PC-3 (cell line): Measurements from ENCODE around the gene FZD8. TPM values are rescaled to one million over a fixed set of nuclear protein-coding genes. Genes with fewer than 3 reads are reported as not detected.

ENCODE experiments used
- ATAC-seq: fragments of 200-7000 bp; cut with Tn5 transposase; 2 replicates; pipeline ENCODE4 v1.9.1; 2020; ENCODE audit warnings: mild to moderate bottlenecking, moderate library complexity
- BruUV-seq: library from RNA; stranded (reverse); fragments of 400-500 nt; replicated peaks from 2 replicates; lab custom pipeline; 2021; lab: Mats Ljungman, UMichigan
- CTCF ChIA-PET: fragments of 300-600 bp; sonication (Branson Sonifier 250); formaldehyde crosslinking; loops from one replicate; lab custom pipeline; 2022; ENCODE audit warnings: antibody characterized with exemption; lab: Charles Lee
- POLR2A ChIA-PET: fragments of 300-600 bp; sonication (Branson Sonifier 250); formaldehyde crosslinking; loops from one replicate; lab custom pipeline; 2022; ENCODE audit warnings: antibody characterized with exemption; ENCODE audit not compliant: unreplicated experiment; lab: Charles Lee
- DNase-seq: peaks from one replicate; pipeline ENCODE4 v3.0.0-alpha.2; 2015
- H2AFZ ChIP-seq: fragments of 300-600 bp; sonication (generic); 2 replicates; pipeline ENCODE4 v1.6.0; 2016; ENCODE audit warnings: antibody characterized with exemption, low read length
- H3F3A ChIP-seq: fragments of 300-600 bp; sonication (generic); one replicate; pipeline ENCODE4 v1.6.0; 2017; ENCODE audit warnings: antibody characterized with exemption, low read length, control low read depth, mild to moderate bottlenecking; ENCODE audit not compliant: unreplicated experiment
- H3K27ac ChIP-seq: fragments of 300-600 bp; sonication (generic); 2 replicates; pipeline ENCODE4 v1.5.1; 2016; ENCODE audit warnings: mild to moderate bottlenecking, low read length
- H3K27me3 ChIP-seq: fragments of 300-600 bp; sonication (generic); 2 replicates; pipeline ENCODE4 v1.6.1; 2016; ENCODE audit warnings: low read length, mixed read lengths
- H3K36me3 ChIP-seq: fragments of 300-600 bp; sonication (generic); 2 replicates; pipeline ENCODE4 v1.6.1; 2016; ENCODE audit warnings: low read depth, mixed run types, low read length, mixed read lengths
- H3K4me1 ChIP-seq: fragments of 300-600 bp; sonication (generic); 2 replicates; pipeline ENCODE4 v1.5.1; 2016; ENCODE audit warnings: low read length; ENCODE audit not compliant: insufficient read depth
- H3K4me2 ChIP-seq: fragments of 300-600 bp; sonication (generic); 2 replicates; pipeline ENCODE4 v1.6.0; 2016; ENCODE audit warnings: low read length
- H3K4me3 ChIP-seq: fragments of 300-600 bp; sonication (generic); 2 replicates; pipeline ENCODE4 v1.5.1; 2016; ENCODE audit warnings: mild to moderate bottlenecking, low read length, mixed read lengths
- H3K79me2 ChIP-seq: fragments of 300-600 bp; sonication (generic); 2 replicates; pipeline ENCODE4 v1.6.1; 2017; ENCODE audit warnings: low read length, mixed read lengths
- H3K9ac ChIP-seq: fragments of 300-600 bp; sonication (generic); 2 replicates; pipeline ENCODE4 v1.6.0; 2016; ENCODE audit warnings: mild to moderate bottlenecking, low read length
- H3K9me2 ChIP-seq: fragments of 300-600 bp; sonication (generic); replicated peaks from 2 replicates; pipeline ENCODE4 v1.6.1; 2016; ENCODE audit warnings: mixed run types, low read length, mixed read lengths
- H3K9me3 ChIP-seq: fragments of 300-600 bp; sonication (generic); 2 replicates; pipeline ENCODE4 v1.6.1; 2016; ENCODE audit warnings: low read length, mixed read lengths
- H4K20me1 ChIP-seq: fragments of 300-600 bp; sonication (generic); 2 replicates; pipeline ENCODE4 v1.6.1; 2016; ENCODE audit warnings: low read length, mixed read lengths
- EZH2 ChIP-seq: fragments of 300-600 bp; sonication (generic); IDR thresholded peaks from one replicate; pipeline ENCODE4 v1.6.1; 2017; ENCODE audit warnings: antibody characterized with exemption, mild to moderate bottlenecking, low read length; ENCODE audit not compliant: unreplicated experiment
- EZH2phosphoT487 ChIP-seq: fragments of 300-600 bp; sonication (generic); IDR thresholded peaks from 2 replicates; pipeline ENCODE4 v1.6.1; 2018; ENCODE audit warnings: mild to moderate bottlenecking, antibody characterized with exemption, low read length, borderline replicate concordance
- intact Hi-C: fragments of 100-400 bp; cut with micrococcal nuclease; formaldehyde crosslinking; loops from 2 replicates; pipeline ENCODE4 v1.9.0; 2023
- total RNA-seq: library from RNA; depleted of rRNA; stranded (reverse); fragments of >200 nt; gene quantifications from 2 replicates; pipeline ENCODE4 v1.2.3, GENCODE V29; 2014
- TF ChIP-seq, protein P1 (sequence below): fragments of 300-600 bp; sonication (generic); conservative IDR thresholded peaks from 2 replicates; pipeline ENCODE4 v1.5.1; 2017; ENCODE audit warnings: antibody characterized with exemption, low read depth, mild to moderate bottlenecking, low read length

Gene FZD8
- total RNA-seq, 1 experiment from 2014 or later, result 275 TPM

DNA sequence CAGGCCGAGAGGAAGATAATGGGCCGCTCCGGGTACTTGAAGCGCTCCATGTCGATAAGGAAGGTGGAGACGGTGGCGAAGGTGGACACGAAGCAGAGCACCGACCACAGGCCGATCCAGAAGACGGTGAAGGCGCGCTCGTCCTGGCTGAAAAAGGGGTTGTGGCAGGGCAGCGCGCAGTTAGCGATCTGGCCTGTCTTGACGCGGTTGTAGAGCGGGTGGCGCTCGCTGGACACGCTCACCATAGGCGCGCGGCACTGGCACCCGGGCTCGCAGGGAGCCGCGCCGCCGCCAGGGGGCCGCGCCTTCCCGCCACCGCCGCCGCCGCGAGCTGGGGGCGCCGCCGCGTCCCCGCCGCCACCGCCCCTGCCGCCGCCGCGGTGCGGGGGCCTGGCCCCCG, 1.6 kb downstream of the FZD8 start:
- H3K27me3 ChIP-seq, result no peaks in the 10 kb centered on the region
- ATAC-seq, result peak; percentile 1
- intact Hi-C loops, result loop anchor here (1.0 kb wide), 1 partner anchor 1139 kb away; no protein-coding TSS in a partner anchor
- H3K4me1 ChIP-seq, result peaks cover 47% of the 10 kb centered on the region
- peaks cover 32% of the 10 kb centered on the region for H4K20me1 ChIP-seq
- H3F3A ChIP-seq, result peaks cover 33% of the 10 kb centered on the region
- peak overlapping the region; percentile 70 for H3K4me3 ChIP-seq
- peak overlapping the region; percentile 83 for H3K4me2 ChIP-seq
- H3K27ac ChIP-seq, result peak overlapping the region; percentile 46
- H3K9me3 ChIP-seq, result no peaks in the 10 kb centered on the region
- H3K9me2 ChIP-seq, result no peaks in the 10 kb centered on the region
- DNase-seq, result peak; percentile 94
- ChIA-PET CTCF (interaction anchor here (0.7 to 4.0 kb wide), 2 partner anchors 485 to 1085 kb away, joined by 3 to 36 read pairs; no protein-coding TSS in a partner anchor), POLR2A (interaction anchor here (0.6 to 0.7 kb wide), 6 partner anchors 216 to 1151 kb away, joined by 3 read pairs; no protein-coding TSS in a partner anchor)
- H3K36me3 ChIP-seq, result peaks cover 14% of the 10 kb centered on the region
- no peak overlapping the region for H2AFZ ChIP-seq
- no TSS peak for BruUV-seq
- TF ChIP-seq EZH2, result no peak
- TF ChIP-seq, protein P1, sequence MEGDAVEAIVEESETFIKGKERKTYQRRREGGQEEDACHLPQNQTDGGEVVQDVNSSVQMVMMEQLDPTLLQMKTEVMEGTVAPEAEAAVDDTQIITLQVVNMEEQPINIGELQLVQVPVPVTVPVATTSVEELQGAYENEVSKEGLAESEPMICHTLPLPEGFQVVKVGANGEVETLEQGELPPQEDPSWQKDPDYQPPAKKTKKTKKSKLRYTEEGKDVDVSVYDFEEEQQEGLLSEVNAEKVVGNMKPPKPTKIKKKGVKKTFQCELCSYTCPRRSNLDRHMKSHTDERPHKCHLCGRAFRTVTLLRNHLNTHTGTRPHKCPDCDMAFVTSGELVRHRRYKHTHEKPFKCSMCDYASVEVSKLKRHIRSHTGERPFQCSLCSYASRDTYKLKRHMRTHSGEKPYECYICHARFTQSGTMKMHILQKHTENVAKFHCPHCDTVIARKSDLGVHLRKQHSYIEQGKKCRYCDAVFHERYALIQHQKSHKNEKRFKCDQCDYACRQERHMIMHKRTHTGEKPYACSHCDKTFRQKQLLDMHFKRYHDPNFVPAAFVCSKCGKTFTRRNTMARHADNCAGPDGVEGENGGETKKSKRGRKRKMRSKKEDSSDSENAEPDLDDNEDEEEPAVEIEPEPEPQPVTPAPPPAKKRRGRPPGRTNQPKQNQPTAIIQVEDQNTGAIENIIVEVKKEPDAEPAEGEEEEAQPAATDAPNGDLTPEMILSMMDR, result peak; percentile 51
- H3K9ac ChIP-seq, result peak overlapping the region; percentile 71
- H3K79me2 ChIP-seq, result peaks cover 59% of the 10 kb centered on the region

DNA sequence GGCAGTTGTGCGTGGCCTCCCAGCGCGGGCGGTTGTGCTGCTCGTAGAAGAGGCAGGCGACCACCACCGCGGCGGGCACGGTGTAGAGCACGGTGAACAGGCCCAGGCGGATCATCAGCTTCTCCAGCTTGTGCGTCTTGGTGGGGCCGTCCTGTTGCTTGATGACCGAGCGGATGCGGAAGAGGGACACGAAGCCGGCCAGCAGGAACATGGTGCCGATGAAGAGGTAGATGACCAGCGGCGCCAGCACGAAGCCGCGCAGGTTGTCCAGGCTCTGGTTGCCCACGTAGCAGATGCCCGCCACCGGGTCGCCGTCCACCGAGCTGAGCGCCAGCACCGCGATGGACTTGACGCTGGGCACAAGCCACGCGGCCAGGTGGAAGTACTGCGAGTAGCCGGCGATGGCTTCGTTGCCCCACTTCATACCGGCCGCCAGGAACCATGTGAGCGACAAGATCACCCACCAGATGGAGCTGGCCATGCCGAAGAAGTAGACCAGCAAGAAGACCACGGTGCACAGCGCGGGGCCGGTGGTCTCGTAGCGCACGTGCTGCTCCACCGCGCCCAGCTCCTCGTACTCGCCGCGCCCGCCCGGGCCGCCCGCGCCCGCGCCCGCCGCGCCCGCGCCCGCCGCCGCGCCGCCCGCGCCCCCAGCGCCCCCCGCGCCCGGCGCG, 2.2 kb downstream of the FZD8 start:
- ATAC-seq (no peak), DNase-seq (peak; percentile 81)
- CTCF ChIA-PET, result interaction anchor here (0.6 to 4.0 kb wide), 6 partner anchors 26 to 1241 kb away, joined by 3 to 36 read pairs (median 12); no protein-coding TSS in a partner anchor
- Histone ChIP-seq H3K4me2 (peak overlapping the region; percentile 83), H3K4me3 (peak overlapping the region; percentile 70), H3K9me3 (no peaks in the 10 kb centered on the region), H4K20me1 (peaks cover 32% of the 10 kb centered on the region), H2AFZ (peak overlapping the region; percentile 11; the same call in 1 of the 2 replicates), H3K36me3 (peaks cover 14% of the 10 kb centered on the region), H3K79me2 (peaks cover 59% of the 10 kb centered on the region), H3K4me1 (peaks cover 52% of the 10 kb centered on the region), H3K27me3 (no peaks in the 10 kb centered on the region), H3K9ac (peak overlapping the region; percentile 71), H3F3A (peaks cover 30% of the 10 kb centered on the region), H3K9me2 (no peaks in the 10 kb centered on the region), H3K27ac (peak overlapping the region; percentile 46)
- intact Hi-C loops, result loop anchor here (1.0 to 10.0 kb wide), 4 partner anchors 615 to 1139 kb away; no protein-coding TSS in a partner anchor
- POLR2A ChIA-PET, result interaction anchor here (0.6 kb wide), 3 partner anchors 783 to 1119 kb away, joined by 3 to 9 read pairs (median 3); no protein-coding TSS in a partner anchor
- no TSS peak for BruUV-seq
- no peak for TF ChIP-seq EZH2phosphoT487
- TF ChIP-seq, protein P1, result peak; percentile 39
- TF ChIP-seq EZH2, result no peak
